Measurements from ENCODE around the gene CCNQ. TPM values are rescaled to one million over a fixed set of nuclear protein-coding genes. Genes with fewer than 3 reads are reported as not detected.

Gene CCNQ
- 11.1 TPM for total RNA-seq

- no peak for DNase-seq
Observed at GRCh38 chrX:153598541-153599191, at the start of gene CCNQ. TSS of gene CCNQ (minus strand) at chrX:153599139. CDS start at chrX:153599073, 66 bp downstream.

- DNase-seq = no peak
Observed at GRCh38 chrX:153647461-153648357, 48.8 kb upstream of the CCNQ start.

GRCh38 chrX:153646620-153647373 is 47.9 kb upstream of the CCNQ start, which contains the start of gene DUSP9:
TSS of gene DUSP9 (plus strand) at chrX:153647203. CDS start at chrX:153647954, 751 bp downstream.
- DNase-seq = no peak

- no peak for DNase-seq
Observed at GRCh38 chrX:153645921-153646488, 47.1 kb upstream of the CCNQ start.

- no peak for DNase-seq
Observed at GRCh38 chrX:153645151-153645550, 46.2 kb upstream of the CCNQ start.

GRCh38 chrX:153644356-153645125 is 45.6 kb upstream of the CCNQ start:
- DNase-seq = no peak

GRCh38 chrX:153643431-153644351 is 44.8 kb upstream of the CCNQ start:
- DNase-seq = no peak

- DNase-seq = no peak
Observed at GRCh38 chrX:153642655-153643430, 43.9 kb upstream of the CCNQ start.

- DNase-seq = no peak
Observed at GRCh38 chrX:153642051-153642654, 43.2 kb upstream of the CCNQ start.

- DNase-seq = no peak
Observed at GRCh38 chrX:153641627-153642026, 42.7 kb upstream of the CCNQ start.

- DNase-seq = no peak
Observed at GRCh38 chrX:153640736-153641575, 42.0 kb upstream of the CCNQ start.

- DNase-seq = no peak
Observed at GRCh38 chrX:153640045-153640686, 41.2 kb upstream of the CCNQ start.

- no peak for DNase-seq
Observed at GRCh38 chrX:153639177-153640044, 40.5 kb upstream of the CCNQ start.

GRCh38 chrX:153638436-153639176 is 39.7 kb upstream of the CCNQ start:
- no peak for DNase-seq

GRCh38 chrX:153638041-153638371 is 39.1 kb upstream of the CCNQ start:
- no peak for DNase-seq

Measured in skin of body (tissue), 2 donors.